IPS DF 4.7 (cell line): ENCODE data around the gene PIKFYVE.

Experiments used
- DNase-seq: peaks from one replicate; pipeline ENCODE4 v3.0.0-alpha.2; 2013; ENCODE audit warnings: low spot score; ENCODE audit errors: extremely low read depth

PIKFYVE gene

DNA sequence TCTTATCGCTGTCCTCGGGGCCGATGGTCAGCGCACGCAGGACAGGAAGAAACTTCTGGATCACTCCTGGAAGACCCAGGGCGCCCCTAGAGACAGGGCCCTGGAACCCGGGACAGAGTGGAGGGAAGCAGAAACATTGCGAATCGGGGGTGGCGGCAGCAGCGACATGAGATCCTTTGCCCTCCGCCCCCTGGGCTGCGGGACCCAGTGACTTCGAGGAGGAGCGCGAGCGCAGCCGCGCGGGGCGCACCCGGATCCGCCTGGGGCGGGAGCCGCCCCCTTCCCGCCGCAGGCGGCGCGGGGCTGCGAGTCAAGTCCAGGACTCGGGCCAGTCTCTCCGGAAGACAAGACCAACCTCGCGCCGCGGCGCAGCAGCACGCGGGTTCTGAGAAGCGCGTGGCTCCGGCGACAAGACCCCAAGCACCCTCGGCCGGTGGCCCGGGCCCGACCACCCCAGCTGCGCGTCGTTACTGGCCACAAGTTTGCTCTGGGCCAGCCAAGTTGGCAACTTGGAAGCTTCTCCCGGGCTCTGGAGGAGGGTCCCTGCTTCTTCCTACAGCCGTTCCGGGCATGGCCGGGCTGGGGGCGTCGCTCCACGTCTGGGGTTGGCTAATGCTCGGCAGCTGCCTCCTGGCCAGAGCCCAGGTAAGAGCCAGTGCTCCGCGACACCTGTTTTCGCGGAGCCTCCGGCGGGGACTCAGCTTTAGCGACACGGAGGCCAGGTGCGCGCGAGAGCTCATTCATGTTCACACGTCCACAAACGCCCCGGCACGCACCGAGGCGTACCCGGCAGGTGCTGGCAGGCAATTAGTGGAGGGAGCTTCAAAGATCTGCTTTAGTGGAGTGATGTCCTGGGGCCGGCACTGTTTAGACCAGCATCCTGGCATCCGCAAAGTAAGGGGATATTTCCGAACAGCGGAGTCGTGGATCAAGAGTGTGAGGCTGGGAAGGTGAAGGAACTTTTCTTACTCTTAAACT lies 140.7 kb downstream of the PIKFYVE start, which contains the start of gene PTH2R:
Gene PTH2R (plus strand): TSS at position 319 of the 978 bp plus-strand sequence. CDS start 252 bp downstream, at position 571.
- DNase-seq = no peak

- DNase-seq = no peak
Measured at GRCh38 chr2:208407667-208408066, 141.6 kb downstream of the PIKFYVE start.
